K562 (cell line): Measurements from ENCODE around the gene PHF21A.

ENCODE experiments used
- BCOR ChIP-seq: fragments of 450-650 bp; IDR thresholded peaks from 2 replicates; pipeline ENCODE4 v1.6.1; 2016
- CTCF ChIP-seq, 3 experiments: IDR thresholded peaks in 2 of 3; conservative IDR thresholded peaks in 1 of 3; 2 replicates each; pipeline ENCODE4 v1.5.1; 2011 to 2012; ENCODE audit warnings: low read length in 3 of 3, mild to moderate bottlenecking in 3 of 3, control low read depth in 2 of 3, improper control_type of control experiment in 1 of 3, inconsistent platforms in 1 of 3, low read depth in 1 of 3, mixed read lengths in 1 of 3, moderate library complexity in 1 of 3; ENCODE audit not compliant: insufficient read depth in 2 of 3
- ELF1 ChIP-seq: fragments of 200-800 bp; sonication (Bioruptor generic); IDR thresholded peaks from 2 replicates; pipeline ENCODE4 v1.6.1; 2016; ENCODE audit warnings: missing genetic modification characterization, missing compliant biosample characterization
- EZH2 ChIP-seq: IDR thresholded peaks from 2 replicates; pipeline ENCODE4 v1.6.1; 2012; ENCODE audit warnings: low read depth, mild to moderate bottlenecking, inconsistent platforms, low read length, borderline replicate concordance
- GATA2 ChIP-seq: sonication (generic); formaldehyde crosslinking; IDR thresholded peaks from 2 replicates; pipeline ENCODE4 v1.4.0; 2020; ENCODE audit warnings: mild to moderate bottlenecking, missing genetic modification reagents
- KLF16 ChIP-seq: IDR thresholded peaks from 2 replicates; pipeline ENCODE4 v1.6.1; 2016; ENCODE audit warnings: antibody characterized with exemption
- MAX ChIP-seq: sonication (generic); formaldehyde crosslinking; IDR thresholded peaks from 2 replicates; pipeline ENCODE4 v1.9.0; 2022; ENCODE audit warnings: mild to moderate bottlenecking, missing genetic modification reagents
- ZC3H4 ChIP-seq: sonication (generic); formaldehyde crosslinking; IDR thresholded peaks from 2 replicates; pipeline ENCODE4 v1.9.0; 2021; ENCODE audit warnings: missing genetic modification reagents, borderline replicate concordance
- TF ChIP-seq, protein P1 (sequence below): IDR thresholded peaks from 2 replicates; pipeline ENCODE4 v1.6.1; 2012; ENCODE audit warnings: low read depth, low read length, improper control_type of control experiment, borderline replicate concordance

DNA sequence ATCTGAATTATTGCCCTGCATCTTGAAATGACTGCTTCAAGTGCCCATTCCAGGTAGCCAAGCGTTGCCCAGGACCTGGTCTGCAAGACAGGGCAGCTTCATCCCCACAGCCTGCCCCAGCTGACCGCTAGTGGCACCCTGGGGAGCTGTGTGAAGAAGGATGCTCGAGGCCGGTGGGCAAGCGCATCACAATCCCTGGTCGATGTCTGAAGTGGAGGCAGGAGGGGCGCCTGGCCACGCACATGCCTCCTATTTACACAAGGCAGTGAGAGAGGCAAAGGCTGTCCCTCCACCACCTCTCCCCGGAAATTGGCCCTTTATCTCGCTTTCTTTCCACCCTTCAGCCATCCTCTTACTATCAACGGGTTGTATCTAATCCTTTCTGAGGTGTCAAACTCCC is 28.1 kb upstream of the PHF21A start:
- TF ChIP-seq KLF16 (no peak), CTCF (IDR thresholded peaks at IDR 0.05 in 2 of 3, conservative IDR thresholded peaks at IDR 0.05 in 1 of 3; ENCODE audit: insufficient read depth in 2 of 3, low read depth in 1 of 3, low read length in 3 of 3) (no peak), EZH2 (no peak), ELF1 (tag) (no peak), MAX (no peak), BCOR (no peak), GATA2 (no peak), ZC3H4 (CRISPR knock-in tag) (no peak)
- TF ChIP-seq, protein P1, sequence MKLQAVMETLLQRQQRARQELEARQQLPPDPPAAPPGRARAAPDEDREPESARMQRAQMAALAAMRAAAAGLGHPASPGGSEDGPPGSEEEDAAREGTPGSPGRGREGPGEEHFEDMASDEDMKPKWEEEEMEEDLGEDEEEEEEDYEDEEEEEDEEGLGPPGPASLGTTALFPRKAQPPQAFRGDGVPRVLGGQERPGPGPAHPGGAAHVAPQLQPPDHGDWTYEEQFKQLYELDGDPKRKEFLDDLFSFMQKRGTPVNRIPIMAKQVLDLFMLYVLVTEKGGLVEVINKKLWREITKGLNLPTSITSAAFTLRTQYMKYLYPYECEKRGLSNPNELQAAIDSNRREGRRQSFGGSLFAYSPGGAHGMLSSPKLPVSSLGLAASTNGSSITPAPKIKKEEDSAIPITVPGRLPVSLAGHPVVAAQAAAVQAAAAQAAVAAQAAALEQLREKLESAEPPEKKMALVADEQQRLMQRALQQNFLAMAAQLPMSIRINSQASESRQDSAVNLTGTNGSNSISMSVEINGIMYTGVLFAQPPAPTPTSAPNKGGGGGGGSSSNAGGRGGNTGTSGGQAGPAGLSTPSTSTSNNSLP, result no peak
